Frontal cortex (tissue), 4 donors: ENCODE results near the gene NUP42. TPM values are rescaled to one million over a fixed set of nuclear protein-coding genes. Genes with fewer than 3 reads are reported as not detected.
A peak's percentile ranks its signal among the peaks of the same experiment; 100 is the strongest.
"Not testable (repeated sequence)": the region's sequence is repeated elsewhere in the genome, so short reads cannot be mapped to it uniquely, and the experiment has no call there.

Experiments used
- DNase-seq, 2 donors: peaks; one replicate each; pipeline ENCODE4 v3.0.0; 2012; ENCODE audit warnings: low spot score in 2 of 2
- FAIRE-seq: peaks from 2 replicates; lab custom pipeline; 2012; peaks lifted over from hg19 to GRCh38; lab: Jason Lieb, UNC
- total RNA-seq: library from RNA; depleted of rRNA; stranded (reverse); fragments of >200 nt; gene quantifications from one replicate; pipeline ENCODE4 v1.2.3, GENCODE V29; 2014
- donor health status: control.
- donor health status: control.
- donor health status: control.

NUP42 gene
- total RNA-seq, 1 donor from 2014 or later, result 60.7 TPM

GRCh38 chr7:23197745-23198144 lies 15.9 kb downstream of the NUP42 start:
- not testable (repeated sequence) for FAIRE-seq, DNase-seq

GRCh38 chr7:23200331-23200730 lies 18.5 kb downstream of the NUP42 start:
- FAIRE-seq (no peak), DNase-seq (no peak)

GRCh38 chr7:23204241-23204640 lies 22.4 kb downstream of the NUP42 start:
- DNase-seq (no peak), FAIRE-seq (no peak)

- DNase-seq, result no peak
Measured at GRCh38 chr7:23205577-23205908, 23.7 kb downstream of the NUP42 start.

GRCh38 chr7:23205909-23206767 lies 24.3 kb downstream of the NUP42 start:
- FAIRE-seq (no peak), DNase-seq (peak in 1 of 2 donors; percentile 24)

More at GRCh38 chr7:23205577-23205908, 23.7 kb downstream of the NUP42 start:
- no peak for FAIRE-seq

- no peak for FAIRE-seq
- DNase-seq, result no peak
Measured at GRCh38 chr7:23207021-23207420, 25.2 kb downstream of the NUP42 start.

GRCh38 chr7:23207884-23208283 lies 26.0 kb downstream of the NUP42 start:
- FAIRE-seq (no peak), DNase-seq (no peak)

GRCh38 chr7:23208316-23208715 lies 26.5 kb downstream of the NUP42 start:
- no peak for DNase-seq
- no peak for FAIRE-seq

GRCh38 chr7:23210506-23210905 lies 28.7 kb downstream of the NUP42 start:
- no peak for FAIRE-seq
- DNase-seq, result no peak

- no peak for DNase-seq
- no peak for FAIRE-seq
Measured at GRCh38 chr7:23211589-23211988, 29.7 kb downstream of the NUP42 start.

GRCh38 chr7:23212395-23212794 lies 30.5 kb downstream of the NUP42 start:
- FAIRE-seq, result no peak
- DNase-seq, result no peak

- DNase-seq (no peak), FAIRE-seq (no peak)
Measured at GRCh38 chr7:23212841-23213240, 31.0 kb downstream of the NUP42 start.

- FAIRE-seq (no peak), DNase-seq (no peak)
Measured at GRCh38 chr7:23213755-23214154, 31.9 kb downstream of the NUP42 start.

- no peak for FAIRE-seq
- no peak for DNase-seq
Measured at GRCh38 chr7:23214423-23214822, 32.6 kb downstream of the NUP42 start.

- FAIRE-seq (no peak), DNase-seq (no peak)
Measured at GRCh38 chr7:23214938-23215337, 33.1 kb downstream of the NUP42 start.

- DNase-seq, result no peak
Measured at GRCh38 chr7:23216021-23216420, 34.2 kb downstream of the NUP42 start.

GRCh38 chr7:23218196-23218595 lies 36.3 kb downstream of the NUP42 start:
- FAIRE-seq (no peak), DNase-seq (no peak)

More at GRCh38 chr7:23216021-23216420, 34.2 kb downstream of the NUP42 start:
- FAIRE-seq, result no peak

GRCh38 chr7:23220690-23221305 lies 39.0 kb downstream of the NUP42 start:
- FAIRE-seq (no peak), DNase-seq (no peak)

- DNase-seq, result no peak
Measured at GRCh38 chr7:23222439-23223030, 40.7 kb downstream of the NUP42 start.

GRCh38 chr7:23224364-23224763 lies 42.5 kb downstream of the NUP42 start:
- DNase-seq, result not testable (repeated sequence)

More at GRCh38 chr7:23222439-23223030, 40.7 kb downstream of the NUP42 start:
- no peak for FAIRE-seq

More at GRCh38 chr7:23224364-23224763, 42.5 kb downstream of the NUP42 start:
- not testable (repeated sequence) for FAIRE-seq
